HG03175 (cell line): Measurements from ENCODE around the gene STX16.
"Not testable (repeated sequence)": the region's sequence is repeated elsewhere in the genome, so short reads cannot be mapped to it uniquely, and the experiment has no call there.

ENCODE experiments used
- ATAC-seq: cut with Tn5 transposase; IDR thresholded peaks from one replicate; pipeline ENCODE4 v1.9.1; 2021; ENCODE audit warnings: mild to moderate bottlenecking, moderate library complexity; ENCODE audit not compliant: unreplicated experiment

Gene STX16

GRCh38 chr20:58635279-58635665 lies 15.8 kb upstream of the STX16 start:
- ATAC-seq, result no peak

GRCh38 chr20:58636396-58636982 lies 14.6 kb upstream of the STX16 start:
- ATAC-seq, result no peak

- ATAC-seq, result no peak
These were observed 14.1 kb upstream of the STX16 start for GRCh38 chr20:58636983-58637421.

GRCh38 chr20:58637466-58638213 lies 13.4 kb upstream of the STX16 start:
- no peak for ATAC-seq

- ATAC-seq, result no peak
These were observed 12.5 kb upstream of the STX16 start for GRCh38 chr20:58638467-58639181.

GRCh38 chr20:58639182-58640146 lies 11.6 kb upstream of the STX16 start:
- no peak for ATAC-seq

- ATAC-seq, result no peak
These were observed 10.6 kb upstream of the STX16 start for GRCh38 chr20:58640446-58640845.

- ATAC-seq, result no peak
These were observed 8.6 kb upstream of the STX16 start for GRCh38 chr20:58642441-58642840.

- not testable (repeated sequence) for ATAC-seq
These were observed 8.2 kb upstream of the STX16 start for GRCh38 chr20:58642896-58643295.

GRCh38 chr20:58645412-58645968 lies 5.6 kb upstream of the STX16 start:
- ATAC-seq, result no peak

- ATAC-seq, result no peak
These were observed 4.8 kb upstream of the STX16 start for GRCh38 chr20:58646257-58646656.

GRCh38 chr20:58646703-58647102 lies 4.4 kb upstream of the STX16 start:
- ATAC-seq, result no peak

GRCh38 chr20:58647162-58647795 lies 3.8 kb upstream of the STX16 start:
- ATAC-seq, result no peak

GRCh38 chr20:58647796-58648501 lies 3.1 kb upstream of the STX16 start:
- no peak for ATAC-seq

- not testable (repeated sequence) for ATAC-seq
These were observed 2.6 kb upstream of the STX16 start for GRCh38 chr20:58648502-58648825.

- no peak for ATAC-seq
These were observed 1.5 kb upstream of the STX16 start for GRCh38 chr20:58649288-58650180.

GRCh38 chr20:58650181-58650775 lies 805 bp upstream of the STX16 start:
- peak; percentile 23 for ATAC-seq

- ATAC-seq, result no peak
These were observed 469 bp downstream of the STX16 start for GRCh38 chr20:58651559-58651945.
